Measurements from ENCODE around the gene RAB5B. TPM values are rescaled to one million over a fixed set of nuclear protein-coding genes. Genes with fewer than 3 reads are reported as not detected.

Gene RAB5B
- total RNA-seq, 1 experiment from 2014 or later = 55.0 TPM

GRCh38 chr12:55973599-55974307 lies at the start of gene RAB5B (continued):
- peak; percentile 25; the same call in 1 of the 2 replicates for TF ChIP-seq IRF1 (CRISPR knock-in tag; IDR thresholded peaks at IDR 0.05)
- TF ChIP-seq, protein P1, sequence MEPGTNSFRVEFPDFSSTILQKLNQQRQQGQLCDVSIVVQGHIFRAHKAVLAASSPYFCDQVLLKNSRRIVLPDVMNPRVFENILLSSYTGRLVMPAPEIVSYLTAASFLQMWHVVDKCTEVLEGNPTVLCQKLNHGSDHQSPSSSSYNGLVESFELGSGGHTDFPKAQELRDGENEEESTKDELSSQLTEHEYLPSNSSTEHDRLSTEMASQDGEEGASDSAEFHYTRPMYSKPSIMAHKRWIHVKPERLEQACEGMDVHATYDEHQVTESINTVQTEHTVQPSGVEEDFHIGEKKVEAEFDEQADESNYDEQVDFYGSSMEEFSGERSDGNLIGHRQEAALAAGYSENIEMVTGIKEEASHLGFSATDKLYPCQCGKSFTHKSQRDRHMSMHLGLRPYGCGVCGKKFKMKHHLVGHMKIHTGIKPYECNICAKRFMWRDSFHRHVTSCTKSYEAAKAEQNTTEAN (CRISPR knock-in tag; IDR thresholded peaks at IDR 0.05) = no peak
- TF ChIP-seq FOXP1 (CRISPR knock-in tag; IDR thresholded peaks at IDR 0.05; ENCODE audit: borderline replicate concordance) = peak; percentile 56; the same call in 1 of the 2 replicates
- no peak for TF ChIP-seq IRF2 (CRISPR knock-in tag; IDR thresholded peaks at IDR 0.05; ENCODE audit: borderline replicate concordance, low read depth)
- peak; percentile 46; the same call in 1 of the 2 replicates for TF ChIP-seq ZBTB21 (CRISPR knock-in tag; IDR thresholded peaks at IDR 0.05; ENCODE audit: borderline replicate concordance)
- TF ChIP-seq ZNF532 (CRISPR knock-in tag; IDR thresholded peaks at IDR 0.05; ENCODE audit: borderline replicate concordance) = no peak
- TF ChIP-seq, protein P2, sequence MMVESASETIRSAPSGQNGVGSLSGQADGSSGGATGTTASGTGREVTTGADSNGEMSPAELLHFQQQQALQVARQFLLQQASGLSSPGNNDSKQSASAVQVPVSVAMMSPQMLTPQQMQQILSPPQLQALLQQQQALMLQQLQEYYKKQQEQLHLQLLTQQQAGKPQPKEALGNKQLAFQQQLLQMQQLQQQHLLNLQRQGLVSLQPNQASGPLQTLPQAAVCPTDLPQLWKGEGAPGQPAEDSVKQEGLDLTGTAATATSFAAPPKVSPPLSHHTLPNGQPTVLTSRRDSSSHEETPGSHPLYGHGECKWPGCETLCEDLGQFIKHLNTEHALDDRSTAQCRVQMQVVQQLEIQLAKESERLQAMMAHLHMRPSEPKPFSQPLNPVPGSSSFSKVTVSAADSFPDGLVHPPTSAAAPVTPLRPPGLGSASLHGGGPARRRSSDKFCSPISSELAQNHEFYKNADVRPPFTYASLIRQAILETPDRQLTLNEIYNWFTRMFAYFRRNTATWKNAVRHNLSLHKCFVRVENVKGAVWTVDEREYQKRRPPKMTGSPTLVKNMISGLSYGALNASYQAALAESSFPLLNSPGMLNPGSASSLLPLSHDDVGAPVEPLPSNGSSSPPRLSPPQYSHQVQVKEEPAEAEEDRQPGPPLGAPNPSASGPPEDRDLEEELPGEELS (CRISPR knock-in tag; IDR thresholded peaks at IDR 0.05) = peak; percentile 16; the same call in 1 of the 2 replicates
- TF ChIP-seq, protein P3, sequence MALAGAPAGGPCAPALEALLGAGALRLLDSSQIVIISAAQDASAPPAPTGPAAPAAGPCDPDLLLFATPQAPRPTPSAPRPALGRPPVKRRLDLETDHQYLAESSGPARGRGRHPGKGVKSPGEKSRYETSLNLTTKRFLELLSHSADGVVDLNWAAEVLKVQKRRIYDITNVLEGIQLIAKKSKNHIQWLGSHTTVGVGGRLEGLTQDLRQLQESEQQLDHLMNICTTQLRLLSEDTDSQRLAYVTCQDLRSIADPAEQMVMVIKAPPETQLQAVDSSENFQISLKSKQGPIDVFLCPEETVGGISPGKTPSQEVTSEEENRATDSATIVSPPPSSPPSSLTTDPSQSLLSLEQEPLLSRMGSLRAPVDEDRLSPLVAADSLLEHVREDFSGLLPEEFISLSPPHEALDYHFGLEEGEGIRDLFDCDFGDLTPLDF (CRISPR knock-in tag; IDR thresholded peaks at IDR 0.05) = no peak
- no peak for TF ChIP-seq SOX15 (CRISPR knock-in tag; IDR thresholded peaks at IDR 0.05)
- peak; percentile 48; the same call in 1 of the 2 replicates for TF ChIP-seq USF1 (CRISPR knock-in tag; IDR thresholded peaks at IDR 0.05)
- TF ChIP-seq, protein P4, sequence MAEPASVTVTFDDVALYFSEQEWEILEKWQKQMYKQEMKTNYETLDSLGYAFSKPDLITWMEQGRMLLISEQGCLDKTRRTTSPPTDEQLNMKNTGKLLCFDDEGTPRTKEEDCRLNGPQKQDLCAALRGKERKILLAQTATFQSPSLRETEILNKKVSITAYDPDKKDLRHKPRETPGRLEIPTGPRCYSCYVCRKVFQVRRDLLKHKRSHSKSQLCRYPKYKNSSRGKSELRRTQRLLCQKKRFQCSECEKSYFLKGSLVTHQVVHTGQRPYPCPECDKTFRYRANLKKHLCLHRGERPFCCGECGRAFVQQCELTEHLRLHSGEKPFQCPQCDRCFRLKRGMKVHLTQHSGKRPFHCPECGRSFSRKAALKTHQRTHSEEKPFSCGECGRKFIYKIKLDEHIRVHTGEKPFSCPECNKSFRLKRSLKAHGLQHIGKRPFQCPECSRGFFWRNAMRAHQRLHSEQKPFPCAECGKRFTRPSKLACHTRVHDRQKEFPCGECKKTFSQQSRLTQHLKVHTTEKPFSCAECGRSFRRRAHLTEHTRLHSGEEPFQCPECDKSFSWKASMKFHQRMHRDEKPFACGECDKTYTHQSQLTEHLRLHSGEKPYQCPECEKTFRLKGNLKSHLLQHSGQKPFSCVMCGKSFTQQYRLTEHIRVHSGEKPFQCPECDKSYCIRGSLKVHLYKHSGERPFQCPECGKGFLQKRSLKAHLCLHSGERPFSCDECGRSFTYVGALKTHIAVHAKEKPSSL (CRISPR knock-in tag; conservative IDR thresholded peaks at IDR 0.05) = no peak
- TF ChIP-seq ZNF423 (CRISPR knock-in tag; IDR thresholded peaks at IDR 0.05) = no peak
- TF ChIP-seq GABPB1 (CRISPR knock-in tag; IDR thresholded peaks at IDR 0.05) = peak; percentile 55; the same call in 1 of the 2 replicates
- TF ChIP-seq CREM (CRISPR knock-in tag; IDR thresholded peaks at IDR 0.05) = peak; percentile 76; the same call in 1 of the 2 replicates

Data from WTC11 (cell line).